ENCODE data around the gene KCNC1.

GRCh38 chr11:17694494-17695110, 40.0 kb upstream of the KCNC1 start:
- TF ChIP-seq POLR2AphosphoS5 (IDR thresholded peaks at IDR 0.05; ENCODE audit: borderline replicate concordance, low read depth, low read length), result no peak
- TF ChIP-seq EZH2 (IDR thresholded peaks at IDR 0.05), result no peak

All from SK-N-MC (cell line).